Measurements from ENCODE around the gene NLRC3. TPM values are rescaled to one million over a fixed set of nuclear protein-coding genes. Genes with fewer than 3 reads are reported as not detected.
A peak's percentile ranks its signal among the peaks of the same experiment; 100 is the strongest.
"Not testable (repeated sequence)": the region's sequence is repeated elsewhere in the genome, so short reads cannot be mapped to it uniquely, and the experiment has no call there.

The NLRC3 gene
- total RNA-seq, 2 experiments from 2014 or later, result 95.4 to 97.8 TPM

DNA sequence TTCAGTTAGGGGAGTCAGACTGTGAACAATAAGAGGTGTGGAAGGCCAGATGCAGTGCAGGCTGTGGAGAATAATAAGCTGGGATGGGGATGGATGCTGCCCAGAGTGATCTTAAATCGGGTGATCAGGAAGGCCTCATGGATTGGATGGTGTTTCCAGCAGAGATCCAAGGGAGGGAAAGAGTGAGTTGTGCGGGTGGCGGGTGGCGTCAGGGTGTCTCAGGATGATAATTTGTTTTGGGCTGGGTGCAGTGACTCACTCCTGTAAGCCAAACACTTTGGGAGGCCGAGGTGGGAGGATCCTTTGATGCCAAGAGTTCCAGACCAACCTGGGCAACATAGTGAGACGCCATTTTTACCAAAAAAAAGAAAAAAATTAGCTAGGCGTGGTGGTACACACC, 68.5 kb downstream of the NLRC3 start:
- peaks cover 66% of the 10 kb centered on the region for H3K36me3 Mint-ChIP-seq (ENCODE audit: low read depth)

GRCh38 chr16:3503523-3503922, 73.7 kb downstream of the NLRC3 start:
- Mint-ChIP-seq H3K4me3 (peak overlapping the region; percentile 91), H3K9me3 (no peaks in the 10 kb centered on the region), H3K36me3 (ENCODE audit: low read depth) (peaks cover 41% of the 10 kb centered on the region), H3K27me3 (peaks cover 3% of the 10 kb centered on the region), H3K27ac (peak overlapping the region; percentile 96), H3K4me1 (peaks cover 71% of the 10 kb centered on the region)
- DNase-seq, result peak; percentile 75
- CTCF ChIA-PET, result interaction anchor here (2.0 kb wide), 1 partner anchor 23 kb away, joined by 4 read pairs; no protein-coding TSS in a partner anchor
- POLR2A ChIA-PET, result interaction anchor here (0.9 to 2.2 kb wide), 6 partner anchors 9 to 368 kb away, joined by 3 to 7 read pairs (median 4); partner anchors contain the start of genes NAA60, ZNF213 and ZNF597

More for the DNA sequence above, 68.5 kb downstream of the NLRC3 start:
- POLR2A ChIA-PET, result interaction anchor here (0.9 to 2.3 kb wide), 3 partner anchors 103 to 274 kb away, joined by 3 to 9 read pairs (median 5); partner anchors contain the start of genes ZNF174, ZNF200 and ZSCAN32
- H3K9me3 Mint-ChIP-seq, result no peaks in the 10 kb centered on the region
- DNase-seq, result no peak
- peak overlapping the region; percentile 80 for H3K27ac Mint-ChIP-seq
- no peak overlapping the region for H3K4me3 Mint-ChIP-seq
- CTCF ChIA-PET, result interaction anchor here (1.0 to 3.8 kb wide), 3 partner anchors 8 to 103 kb away, joined by 3 to 21 read pairs (median 7); partner anchors contain the start of gene CLUAP1
- peaks cover 74% of the 10 kb centered on the region for H3K4me1 Mint-ChIP-seq
- H3K27me3 Mint-ChIP-seq, result no peaks in the 10 kb centered on the region

- ChIA-PET POLR2A (interaction anchor here (0.6 to 3.0 kb wide), 7 partner anchors 9 to 333 kb away, joined by 3 to 11 read pairs (median 5); partner anchors contain the start of genes NAA60, TIGD7, ZNF174 and ZNF263), CTCF (interaction anchor here (0.7 to 3.3 kb wide), 5 partner anchors 8 to 344 kb away, joined by 3 to 21 read pairs (median 5); partner anchors contain the start of genes ZNF174 and ZSCAN32)
- Mint-ChIP-seq H3K27ac (peak overlapping the region; percentile 96), H3K36me3 (ENCODE audit: low read depth) (peaks cover 31% of the 10 kb centered on the region), H3K4me3 (peak overlapping the region; percentile 91), H3K27me3 (peaks cover 3% of the 10 kb centered on the region), H3K9me3 (no peaks in the 10 kb centered on the region), H3K4me1 (peaks cover 62% of the 10 kb centered on the region)
- no peak for DNase-seq
Observed at GRCh38 chr16:3501783-3502400, 75.3 kb downstream of the NLRC3 start.

- not testable (repeated sequence) for DNase-seq, H3K27me3 Mint-ChIP-seq, H3K9me3 Mint-ChIP-seq
- CTCF ChIA-PET, result interaction anchor here (0.7 to 3.3 kb wide), 7 partner anchors 9 to 372 kb away, joined by 3 to 21 read pairs (median 5); partner anchors contain the start of genes NAA60, ZNF174, ZNF597 and ZSCAN32
- Mint-ChIP-seq H3K27ac (peak overlapping the region; percentile 90), H3K4me1 (peaks cover 62% of the 10 kb centered on the region), H3K4me3 (peak overlapping the region; percentile 91), H3K36me3 (ENCODE audit: low read depth) (peaks cover 31% of the 10 kb centered on the region)
- POLR2A ChIA-PET, result interaction anchor here (0.8 to 3.0 kb wide), 7 partner anchors 8 to 218 kb away, joined by 3 to 11 read pairs (median 5); partner anchors contain the start of genes NAA60, TIGD7, ZNF174 and ZNF263
Observed at GRCh38 chr16:3501412-3501761, 75.8 kb downstream of the NLRC3 start.

DNA sequence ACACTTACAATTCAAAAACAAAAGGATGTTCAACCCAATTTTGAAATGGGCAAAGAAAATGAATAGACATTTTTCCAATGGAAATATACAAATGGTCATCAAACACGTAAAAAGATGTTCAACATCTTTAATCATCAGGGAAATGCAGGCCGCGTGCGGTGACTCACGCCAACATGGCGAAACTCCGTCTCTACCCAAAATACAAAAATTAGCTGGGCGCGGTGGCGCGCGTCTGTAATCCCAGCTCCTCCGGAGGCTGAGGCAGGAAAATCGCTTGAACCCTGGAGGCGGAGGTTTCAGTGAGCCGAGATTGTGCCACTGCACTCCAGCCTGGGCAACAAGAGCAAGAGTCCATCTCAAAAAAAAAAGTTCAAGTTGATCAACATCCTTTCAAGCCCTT, 78.2 kb downstream of the NLRC3 start:
- peaks cover 10% of the 10 kb centered on the region for H3K36me3 Mint-ChIP-seq (ENCODE audit: low read depth)
- peaks cover 43% of the 10 kb centered on the region for H3K4me1 Mint-ChIP-seq
- CTCF ChIA-PET, result interaction anchor here (1.4 to 3.3 kb wide), 3 partner anchors 11 to 369 kb away, joined by 3 to 21 read pairs (median 7); partner anchors contain the start of gene NAA60
- no peak for DNase-seq
- peaks cover 3% of the 10 kb centered on the region for H3K27me3 Mint-ChIP-seq
- no peaks in the 10 kb centered on the region for H3K9me3 Mint-ChIP-seq
- H3K4me3 Mint-ChIP-seq, result no peak overlapping the region
- POLR2A ChIA-PET, result interaction anchor here (0.7 to 3.0 kb wide), 7 partner anchors 11 to 215 kb away, joined by 3 to 11 read pairs (median 4); partner anchors contain the start of genes TIGD7, ZNF174, ZNF263 and ZNF75A
- no peak overlapping the region for H3K27ac Mint-ChIP-seq

DNA sequence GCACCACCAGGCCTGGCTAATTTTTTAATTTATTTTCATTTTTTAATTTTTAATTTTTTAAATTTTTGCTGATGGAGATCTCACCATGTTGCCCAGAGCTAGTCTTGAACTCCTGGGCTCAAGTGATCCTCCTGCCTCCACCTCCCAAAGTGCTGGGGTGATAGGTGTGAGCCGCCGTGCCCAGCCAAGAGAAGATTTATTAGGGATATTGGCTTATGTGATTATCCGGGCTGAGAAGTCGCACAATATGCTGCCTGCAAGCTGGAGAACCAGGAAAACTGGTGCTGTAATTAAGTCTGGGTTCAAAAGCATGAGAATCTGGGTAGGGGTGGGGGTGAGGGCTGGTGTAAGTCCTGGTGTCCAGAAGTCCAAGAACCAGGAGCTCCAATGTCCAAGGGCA, 79.4 kb downstream of the NLRC3 start:
- Mint-ChIP-seq H3K27me3 (peaks cover 3% of the 10 kb centered on the region), H3K4me3 (no peak overlapping the region), H3K9me3 (no peaks in the 10 kb centered on the region), H3K27ac (no peak overlapping the region), H3K36me3 (ENCODE audit: low read depth) (peaks cover 7% of the 10 kb centered on the region), H3K4me1 (peaks cover 32% of the 10 kb centered on the region)
- no peak for DNase-seq
- POLR2A ChIA-PET, result no interaction called here
- CTCF ChIA-PET, result no interaction called here

- POLR2A ChIA-PET, result no interaction called here
- H3K36me3 Mint-ChIP-seq (ENCODE audit: low read depth), result peaks cover 5% of the 10 kb centered on the region
- H3K27ac Mint-ChIP-seq, result no peak overlapping the region
- peaks cover 18% of the 10 kb centered on the region for H3K4me1 Mint-ChIP-seq
- no peaks in the 10 kb centered on the region for H3K9me3 Mint-ChIP-seq
- no peak overlapping the region for H3K4me3 Mint-ChIP-seq
- CTCF ChIA-PET, result no interaction called here
- DNase-seq, result no peak
- peaks cover 3% of the 10 kb centered on the region for H3K27me3 Mint-ChIP-seq
Observed at GRCh38 chr16:3496386-3496785, 80.8 kb downstream of the NLRC3 start.

- no peaks in the 10 kb centered on the region for H3K9me3 Mint-ChIP-seq
- peaks cover 3% of the 10 kb centered on the region for H3K27me3 Mint-ChIP-seq
- H3K4me1 Mint-ChIP-seq, result peaks cover 7% of the 10 kb centered on the region
- ChIA-PET CTCF (no interaction called here), POLR2A (no interaction called here)
- H3K36me3 Mint-ChIP-seq (ENCODE audit: low read depth), result no peaks in the 10 kb centered on the region
- no peak within 1 kb of the TSS for H3K27ac Mint-ChIP-seq
- no peak within 1 kb of the TSS for H3K4me3 Mint-ChIP-seq
- DNase-seq, result no peak
Observed at GRCh38 chr16:3495176-3495575, 82.0 kb downstream of the NLRC3 start, which contains the start of gene C16orf90. Gene C16orf90, minus strand, starts transcription at chr16:3495489. Its CDS starts 68 bp downstream, at chr16:3495421.

DNA sequence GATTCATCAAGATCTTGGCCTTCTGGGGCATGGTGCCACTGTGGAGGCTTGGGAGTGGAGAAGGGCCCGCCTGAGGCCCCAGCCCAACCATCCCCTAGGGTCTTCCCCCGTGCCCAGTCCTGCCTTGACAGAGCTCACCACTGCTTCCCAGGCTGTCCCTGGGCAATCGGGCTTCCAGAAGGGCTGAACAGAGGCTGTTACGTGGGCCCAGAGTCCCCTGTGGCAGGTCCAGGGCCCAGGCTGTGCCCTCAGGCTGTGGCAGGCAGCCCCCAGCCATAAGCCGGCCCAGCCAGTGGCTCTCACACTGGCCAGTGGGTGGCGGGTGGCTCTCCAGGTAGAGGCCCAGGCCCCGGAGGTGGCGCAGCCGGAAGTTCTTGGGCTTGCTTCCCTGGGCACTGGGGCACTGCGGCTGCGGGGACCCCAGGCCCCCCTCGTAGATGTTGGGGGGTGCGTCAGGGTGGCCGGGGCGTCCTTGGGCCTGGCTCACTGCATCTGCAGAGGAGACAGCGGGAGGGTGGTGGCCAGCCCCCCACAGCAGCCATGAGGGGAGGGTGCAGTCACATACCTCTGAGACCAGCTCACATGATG, 82.7 kb downstream of the NLRC3 start:
- H3K4me3 Mint-ChIP-seq, result no peak overlapping the region
- no peaks in the 10 kb centered on the region for H3K36me3 Mint-ChIP-seq (ENCODE audit: low read depth)
- peaks cover 1% of the 10 kb centered on the region for H3K27me3 Mint-ChIP-seq
- H3K27ac Mint-ChIP-seq, result no peak overlapping the region
- peaks cover 1% of the 10 kb centered on the region for H3K4me1 Mint-ChIP-seq
- DNase-seq, result no peak
- ChIA-PET CTCF (no interaction called here), POLR2A (no interaction called here)
- H3K9me3 Mint-ChIP-seq, result no peaks in the 10 kb centered on the region

DNA sequence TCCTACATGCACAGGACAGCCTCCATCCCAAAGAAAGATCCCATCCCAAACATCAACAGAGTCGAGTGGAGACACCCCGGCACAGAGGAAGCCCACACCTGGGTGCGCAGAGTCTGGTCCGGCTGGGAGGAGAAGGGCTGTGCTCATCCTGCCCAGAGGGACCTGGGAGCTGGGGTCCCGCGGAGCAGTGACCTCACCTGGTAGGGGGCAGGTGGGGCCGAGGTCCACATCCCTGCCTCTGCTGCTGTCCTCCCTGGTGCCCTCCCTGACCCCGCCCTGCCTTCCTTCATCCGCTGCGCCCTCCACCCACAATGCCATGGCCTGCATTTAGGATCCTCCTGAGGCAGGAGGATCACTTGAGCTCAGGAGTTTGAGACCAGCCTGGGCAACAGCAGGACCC, 84.8 kb downstream of the NLRC3 start:
- Mint-ChIP-seq H3K4me3 (no peak overlapping the region), H3K27ac (no peak overlapping the region), H3K4me1 (no peaks in the 10 kb centered on the region), H3K36me3 (ENCODE audit: low read depth) (peaks cover 4% of the 10 kb centered on the region), H3K27me3 (no peaks in the 10 kb centered on the region), H3K9me3 (no peaks in the 10 kb centered on the region)
- ChIA-PET CTCF (no interaction called here), POLR2A (no interaction called here)
- DNase-seq, result no peak

DNA sequence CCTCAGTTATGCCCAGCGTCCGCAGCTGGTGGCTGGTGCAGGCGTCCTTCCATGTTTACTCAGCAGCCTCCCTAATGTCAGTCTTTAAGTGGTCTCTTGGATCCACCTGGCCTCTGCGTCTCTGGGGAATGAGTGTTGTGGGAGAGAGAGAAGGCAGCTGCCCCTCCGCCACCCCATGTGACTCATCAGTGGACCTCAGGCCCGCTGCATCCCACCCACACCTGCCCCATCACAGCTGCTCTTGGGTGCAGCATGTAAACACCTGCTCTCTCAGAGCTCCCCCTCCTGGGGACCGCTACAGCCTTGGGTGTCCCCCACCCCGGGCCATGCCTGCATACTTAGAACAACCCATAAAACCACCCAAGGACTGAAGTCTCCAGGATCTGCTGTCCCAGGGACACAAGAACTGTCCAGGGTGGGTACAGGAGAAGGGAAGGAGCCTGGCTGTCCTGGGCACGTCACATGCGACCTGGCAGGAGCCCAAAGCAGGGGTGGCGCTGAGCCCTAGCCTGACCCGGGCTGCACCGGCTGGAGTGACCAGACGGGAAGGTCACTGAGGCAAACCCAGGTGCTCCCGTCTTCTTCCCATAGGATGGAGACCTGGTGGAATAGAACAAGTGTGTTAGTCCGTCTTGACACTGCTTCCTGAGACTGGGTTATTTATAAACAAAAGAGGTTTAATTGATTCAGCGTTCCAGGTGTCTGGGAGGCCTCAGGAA, 86.1 kb downstream of the NLRC3 start:
- no peak overlapping the region for H3K4me3 Mint-ChIP-seq

More for the DNA sequence above, 86.1 kb downstream of the NLRC3 start:
- POLR2A ChIA-PET, result no interaction called here
- Mint-ChIP-seq H3K27me3 (no peaks in the 10 kb centered on the region), H3K27ac (no peak overlapping the region), H3K36me3 (ENCODE audit: low read depth) (peaks cover 7% of the 10 kb centered on the region), H3K9me3 (no peaks in the 10 kb centered on the region), H3K4me1 (no peaks in the 10 kb centered on the region)
- CTCF ChIA-PET, result interaction anchor here (0.7 kb wide), 1 partner anchor 62 kb away, joined by 3 read pairs; no protein-coding TSS in a partner anchor
- no peak for DNase-seq
